ENCODE measurements around the gene ZNF407. TPM values are rescaled to one million over a fixed set of nuclear protein-coding genes. Genes with fewer than 3 reads are reported as not detected.

The ZNF407 gene
- total RNA-seq, 2 experiments from 2014 or later, result 11.4 TPM

DNA sequence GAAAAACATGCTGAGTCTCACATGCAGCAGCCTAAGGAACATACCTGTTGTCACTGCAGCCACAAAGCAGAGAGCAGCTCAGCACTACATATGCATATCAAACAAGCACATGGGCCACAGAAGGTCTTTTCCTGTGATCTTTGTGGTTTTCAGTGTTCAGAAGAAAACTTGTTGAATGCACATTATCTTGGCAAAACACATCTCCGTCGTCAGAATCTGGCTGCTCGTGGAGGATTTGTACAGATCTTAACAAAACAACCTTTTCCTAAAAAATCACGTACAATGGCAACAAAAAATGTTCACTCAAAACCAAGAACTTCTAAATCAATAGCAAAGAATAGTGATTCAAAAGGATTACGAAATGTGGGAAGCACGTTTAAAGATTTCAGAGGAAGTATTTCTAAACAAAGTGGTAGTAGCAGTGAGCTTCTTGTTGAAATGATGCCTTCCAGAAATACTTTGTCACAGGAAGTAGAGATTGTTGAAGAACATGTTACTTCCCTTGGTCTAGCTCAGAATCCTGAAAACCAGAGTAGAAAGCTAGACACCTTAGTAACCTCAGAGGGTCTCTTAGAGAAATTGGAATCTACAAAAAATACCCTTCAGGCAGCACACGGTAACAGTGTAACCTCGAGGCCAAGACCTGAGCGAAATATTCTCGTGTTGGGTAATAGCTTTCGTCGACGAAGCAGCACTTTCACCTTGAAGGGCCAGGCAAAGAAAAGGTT lies 34.1 kb downstream of the ZNF407 start:
- peak overlapping the region; percentile 49 for H3K4me3 Mint-ChIP-seq
- H3K27me3 Mint-ChIP-seq, result no peaks in the 10 kb centered on the region
- DNase-seq (peak; percentile 28), ATAC-seq (peak; percentile 71)
- peak overlapping the region; percentile 89 for H3K27ac Mint-ChIP-seq
- ChIA-PET POLR2A (no interaction called here), CTCF (interaction anchor here (0.9 kb wide), 1 partner anchor 33 kb away, joined by 3 read pairs; no protein-coding TSS in a partner anchor)
- H3K4me1 Mint-ChIP-seq, result peaks cover 57% of the 10 kb centered on the region
- H3K9me3 Mint-ChIP-seq (ENCODE audit: low read depth), result no peaks in the 10 kb centered on the region
- intact Hi-C loops (cut with DNase I, micrococcal nuclease), result loop anchor here in 1 of 2 experiments (1.0 kb wide), 1 partner anchor 33 kb away; no protein-coding TSS in a partner anchor
- peaks cover 38% of the 10 kb centered on the region for H3K36me3 Mint-ChIP-seq (ENCODE audit: low read depth)

DNA sequence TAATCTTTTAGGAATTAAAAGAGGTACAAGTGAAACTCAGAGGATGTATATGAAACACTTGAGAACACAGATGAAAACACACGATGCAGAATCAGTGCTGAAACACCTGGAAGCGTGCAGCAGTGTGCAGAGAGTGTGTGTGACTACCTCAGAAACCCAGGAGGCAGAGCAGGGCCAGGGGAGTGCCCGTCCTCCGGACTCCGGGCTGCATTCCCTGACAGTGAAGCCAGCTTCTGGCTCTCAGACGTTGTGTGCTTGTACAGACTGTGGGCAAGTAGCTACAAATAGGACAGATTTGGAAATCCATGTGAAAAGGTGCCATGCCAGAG lies 34.6 kb downstream of the ZNF407 start:
- Mint-ChIP-seq H3K4me1 (peaks cover 52% of the 10 kb centered on the region), H3K27me3 (no peaks in the 10 kb centered on the region), H3K36me3 (ENCODE audit: low read depth) (peaks cover 38% of the 10 kb centered on the region), H3K27ac (peak overlapping the region; percentile 89), H3K9me3 (ENCODE audit: low read depth) (no peaks in the 10 kb centered on the region), H3K4me3 (peak overlapping the region; percentile 49)
- POLR2A ChIA-PET, result no interaction called here
- CTCF ChIA-PET, result interaction anchor here (0.9 kb wide), 1 partner anchor 33 kb away, joined by 3 read pairs; no protein-coding TSS in a partner anchor
- no peak for DNase-seq
- peak; percentile 49 for ATAC-seq
- intact Hi-C loops (cut with DNase I, micrococcal nuclease), result no loop called here

- Mint-ChIP-seq H3K4me3 (no peak overlapping the region), H3K27ac (peak overlapping the region; percentile 89), H3K27me3 (no peaks in the 10 kb centered on the region), H3K9me3 (ENCODE audit: low read depth) (no peaks in the 10 kb centered on the region), H3K4me1 (peaks cover 49% of the 10 kb centered on the region), H3K36me3 (ENCODE audit: low read depth) (peaks cover 38% of the 10 kb centered on the region)
- peak; percentile 17 for ATAC-seq
- ChIA-PET CTCF (interaction anchor here (1.0 to 1.5 kb wide), 2 partner anchors 13 to 26 kb away, joined by 3 to 4 read pairs; no protein-coding TSS in a partner anchor), POLR2A (interaction anchor here (0.6 kb wide), 1 partner anchor 405 kb away, joined by 3 read pairs; no protein-coding TSS in a partner anchor)
- intact Hi-C loops (cut with DNase I, micrococcal nuclease), result no loop called here
- no peak for DNase-seq
These were observed 35.2 kb downstream of the ZNF407 start for GRCh38 chr18:74632856-74633255.

DNA sequence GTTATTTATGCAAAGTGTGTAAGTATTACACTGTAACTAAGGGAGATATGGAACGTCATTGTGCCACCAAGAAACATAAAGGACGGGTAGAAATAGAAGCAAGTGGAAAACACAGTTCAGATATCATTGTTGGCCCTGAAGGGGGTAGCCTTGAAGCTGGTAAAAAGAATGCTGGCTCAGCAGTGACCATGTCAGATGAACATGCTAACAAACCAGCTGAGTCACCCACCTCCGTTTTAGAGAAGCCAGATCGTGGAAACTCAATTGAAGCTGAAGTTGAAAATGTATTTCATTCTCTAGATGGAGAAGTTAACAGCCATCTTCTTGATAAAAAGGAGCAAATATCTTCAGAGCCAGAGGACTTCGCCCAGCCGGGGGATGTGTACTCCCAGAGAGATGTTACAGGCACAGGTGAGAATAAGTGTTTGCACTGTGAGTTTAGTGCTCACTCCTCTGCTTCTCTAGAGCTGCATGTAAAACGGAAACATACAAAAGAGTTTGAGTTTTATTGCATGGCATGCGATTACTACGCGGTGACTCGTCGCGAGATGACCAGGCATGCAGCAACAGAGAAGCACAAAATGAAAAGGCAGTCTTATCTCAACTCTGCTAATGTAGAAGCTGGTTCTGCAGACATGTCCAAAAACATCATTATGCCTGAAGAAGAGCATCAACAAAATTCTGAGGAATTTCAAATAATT lies 36.1 kb downstream of the ZNF407 start:
- DNase-seq, result peak; percentile 55
- Mint-ChIP-seq H3K36me3 (ENCODE audit: low read depth) (peaks cover 38% of the 10 kb centered on the region), H3K4me3 (no peak overlapping the region), H3K9me3 (ENCODE audit: low read depth) (no peaks in the 10 kb centered on the region), H3K27ac (peak overlapping the region; percentile 64), H3K27me3 (no peaks in the 10 kb centered on the region), H3K4me1 (peaks cover 49% of the 10 kb centered on the region)
- intact Hi-C loops (cut with DNase I, micrococcal nuclease), result no loop called here
- ATAC-seq, result peak; percentile 28
- CTCF ChIA-PET, result interaction anchor here (0.6 to 1.5 kb wide), 4 partner anchors 10 to 31 kb away, joined by 3 to 4 read pairs (median 4); no protein-coding TSS in a partner anchor
- POLR2A ChIA-PET, result no interaction called here

- H3K4me1 Mint-ChIP-seq, result peaks cover 44% of the 10 kb centered on the region
- H3K27me3 Mint-ChIP-seq, result no peaks in the 10 kb centered on the region
- no peak for ATAC-seq
- DNase-seq, result no peak
- intact Hi-C loops (cut with DNase I, micrococcal nuclease), result no loop called here
- no peaks in the 10 kb centered on the region for H3K9me3 Mint-ChIP-seq (ENCODE audit: low read depth)
- ChIA-PET CTCF (interaction anchor here (0.6 to 0.7 kb wide), 3 partner anchors 32 to 101 kb away, joined by 3 read pairs; no protein-coding TSS in a partner anchor), POLR2A (no interaction called here)
- peaks cover 38% of the 10 kb centered on the region for H3K36me3 Mint-ChIP-seq (ENCODE audit: low read depth)
- H3K27ac Mint-ChIP-seq, result no peak overlapping the region
- no peak overlapping the region for H3K4me3 Mint-ChIP-seq
These were observed 37.7 kb downstream of the ZNF407 start for GRCh38 chr18:74635224-74635975.

DNA sequence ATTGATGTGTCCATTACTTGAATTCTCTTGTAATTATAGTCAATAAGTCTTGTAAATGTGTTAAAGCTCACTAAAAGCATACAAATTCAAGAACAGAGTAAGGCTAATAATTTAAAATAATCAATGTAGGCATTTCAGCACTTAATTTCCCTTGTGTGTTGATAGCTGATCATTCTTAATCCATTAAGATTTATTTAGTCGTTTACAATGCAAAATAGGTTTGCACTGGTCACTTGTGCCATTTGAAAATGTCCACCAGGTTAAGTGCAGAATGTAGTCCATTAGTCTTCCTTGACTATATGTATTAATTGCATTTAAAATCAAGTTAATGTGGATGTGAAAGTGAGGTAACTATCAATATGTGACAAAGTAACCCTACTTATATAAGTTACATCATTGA lies 39.4 kb downstream of the ZNF407 start:
- H3K27ac Mint-ChIP-seq, result no peak overlapping the region
- CTCF ChIA-PET, result interaction anchor here (0.9 kb wide), 1 partner anchor 16 kb away, joined by 3 read pairs; no protein-coding TSS in a partner anchor
- no peak for ATAC-seq

DNA sequence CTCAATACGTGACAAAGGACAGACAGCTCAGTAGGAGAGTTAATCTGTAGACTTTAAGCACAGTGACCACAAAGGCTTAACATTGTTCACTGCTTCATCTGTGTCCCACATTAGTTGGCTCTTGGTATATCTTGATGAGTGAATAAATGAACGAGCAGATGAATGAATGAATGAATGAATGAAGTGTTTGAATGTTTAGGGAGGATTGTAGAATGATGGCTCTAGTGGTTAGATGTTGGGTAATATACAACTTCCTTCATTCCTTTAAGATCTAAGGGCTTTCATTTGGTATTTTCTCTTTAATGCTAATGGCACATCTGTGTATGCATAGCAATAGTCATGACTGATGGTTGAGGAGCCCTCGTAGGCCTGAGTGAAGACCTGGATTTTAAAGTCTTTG lies 40.5 kb downstream of the ZNF407 start:
- POLR2A ChIA-PET, result no interaction called here
- CTCF ChIA-PET, result interaction anchor here (1.0 kb wide), 1 partner anchor 14 kb away, joined by 5 read pairs; no protein-coding TSS in a partner anchor

More for the DNA sequence above, 39.4 kb downstream of the ZNF407 start:
- Mint-ChIP-seq H3K4me1 (peaks cover 27% of the 10 kb centered on the region), H3K27me3 (no peaks in the 10 kb centered on the region), H3K9me3 (ENCODE audit: low read depth) (no peaks in the 10 kb centered on the region), H3K36me3 (ENCODE audit: low read depth) (peaks cover 38% of the 10 kb centered on the region), H3K4me3 (no peak overlapping the region)
- DNase-seq, result no peak
- intact Hi-C loops (cut with DNase I, micrococcal nuclease), result no loop called here
- POLR2A ChIA-PET, result no interaction called here

GRCh38 chr18:74644713-74645112 lies 47.0 kb downstream of the ZNF407 start:
- ChIA-PET CTCF (no interaction called here), POLR2A (no interaction called here)
- Mint-ChIP-seq H3K9me3 (ENCODE audit: low read depth) (no peaks in the 10 kb centered on the region), H3K4me3 (no peak overlapping the region), H3K27ac (no peak overlapping the region), H3K4me1 (peaks cover 5% of the 10 kb centered on the region), H3K27me3 (no peaks in the 10 kb centered on the region), H3K36me3 (ENCODE audit: low read depth) (peaks cover 14% of the 10 kb centered on the region)
- intact Hi-C loops (cut with DNase I, micrococcal nuclease), result no loop called here
- DNase-seq, result no peak
- ATAC-seq, result no peak

More for the DNA sequence above, 40.5 kb downstream of the ZNF407 start:
- no peaks in the 10 kb centered on the region for H3K9me3 Mint-ChIP-seq (ENCODE audit: low read depth)
- DNase-seq (no peak), ATAC-seq (no peak)
- H3K36me3 Mint-ChIP-seq (ENCODE audit: low read depth), result peaks cover 32% of the 10 kb centered on the region
- H3K27ac Mint-ChIP-seq, result no peak overlapping the region
- H3K27me3 Mint-ChIP-seq, result no peaks in the 10 kb centered on the region
- no peak overlapping the region for H3K4me3 Mint-ChIP-seq
- peaks cover 16% of the 10 kb centered on the region for H3K4me1 Mint-ChIP-seq
- intact Hi-C loops (cut with DNase I, micrococcal nuclease), result no loop called here

GRCh38 chr18:74645679-74646078 lies 48.0 kb downstream of the ZNF407 start:
- no peaks in the 10 kb centered on the region for H3K9me3 Mint-ChIP-seq (ENCODE audit: low read depth)

DNA sequence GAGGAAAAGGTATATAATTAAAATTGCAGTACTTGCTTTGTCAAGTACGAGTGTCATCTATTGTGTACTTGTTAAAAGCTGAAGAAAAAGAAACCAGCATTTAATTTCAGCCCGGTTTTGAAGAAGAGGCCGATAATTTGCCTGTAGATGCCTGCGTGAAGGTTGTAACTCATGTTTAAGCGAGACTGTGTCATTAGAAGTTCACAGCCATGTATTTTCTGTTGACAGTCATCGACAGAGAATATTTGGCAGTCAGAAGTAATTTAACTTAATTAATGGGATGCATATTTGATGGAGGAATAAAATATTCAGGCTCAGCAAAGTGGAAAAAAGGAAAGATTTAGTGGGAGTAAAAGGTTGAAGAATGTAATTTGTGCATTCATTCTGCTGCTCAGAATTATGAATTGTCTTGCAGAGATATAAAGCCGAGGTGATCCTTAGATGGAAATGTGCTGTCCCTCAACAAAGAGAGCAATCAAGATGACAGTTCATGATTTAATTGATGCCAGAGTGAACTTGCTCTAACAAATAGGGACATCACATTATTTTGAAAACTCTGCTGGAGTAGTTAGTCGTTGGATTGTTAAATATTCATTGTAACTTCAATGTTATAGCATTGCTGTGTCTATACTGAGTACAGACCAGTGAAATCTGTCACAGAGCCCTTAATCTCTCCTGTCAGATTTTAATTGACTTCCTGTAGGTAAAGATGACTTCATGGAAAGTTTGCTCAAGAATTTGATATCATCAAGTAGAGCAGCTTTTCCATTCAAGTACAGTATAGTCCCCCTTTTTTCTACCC lies 53.9 kb downstream of the ZNF407 start:
- no peaks in the 10 kb centered on the region for H3K27me3 Mint-ChIP-seq
- CTCF ChIA-PET, result interaction anchor here (0.7 to 1.8 kb wide), 3 partner anchors 11 to 828 kb away, joined by 3 to 8 read pairs (median 5); no protein-coding TSS in a partner anchor

More at GRCh38 chr18:74645679-74646078, 48.0 kb downstream of the ZNF407 start:
- ChIA-PET CTCF (interaction anchor here (0.6 to 0.7 kb wide), 2 partner anchors 12 to 299 kb away, joined by 3 read pairs; no protein-coding TSS in a partner anchor), POLR2A (no interaction called here)
- ATAC-seq (no peak), DNase-seq (no peak)
- Mint-ChIP-seq H3K4me3 (no peak overlapping the region), H3K4me1 (peaks cover 5% of the 10 kb centered on the region), H3K36me3 (ENCODE audit: low read depth) (peaks cover 14% of the 10 kb centered on the region), H3K27ac (no peak overlapping the region), H3K27me3 (no peaks in the 10 kb centered on the region)
- intact Hi-C loops (cut with DNase I, micrococcal nuclease), result no loop called here

More for the DNA sequence above, 53.9 kb downstream of the ZNF407 start:
- intact Hi-C loops (cut with DNase I, micrococcal nuclease), result loop anchor here (1.0 to 10.0 kb wide), 9 partner anchors 223 to 1696 kb away; partner anchors contain the start of gene PTGR3 (in 1 of the 2)
- no peaks in the 10 kb centered on the region for H3K4me1 Mint-ChIP-seq
- H3K9me3 Mint-ChIP-seq (ENCODE audit: low read depth), result no peaks in the 10 kb centered on the region
- no peaks in the 10 kb centered on the region for H3K36me3 Mint-ChIP-seq (ENCODE audit: low read depth)
- ATAC-seq, result no peak
- POLR2A ChIA-PET, result no interaction called here
- H3K4me3 Mint-ChIP-seq, result no peak overlapping the region
- no peak overlapping the region for H3K27ac Mint-ChIP-seq
- no peak for DNase-seq
